KBM-7 (cell line): ENCODE measurements around the gene HTR3B.
"Not testable (repeated sequence)": the region's sequence is repeated elsewhere in the genome, so short reads cannot be mapped to it uniquely, and the experiment has no call there.

ENCODE experiments used
- DNase-seq: peaks from one replicate; pipeline ENCODE4 v3.0.0-alpha.2; 2015
- in situ Hi-C: fragments of 300-500 bp; cut with MboI; formaldehyde crosslinking; loops from 2 replicates; pipeline ENCODE4 v1.14.3; 2020; ENCODE audit warnings: low sequenced_read_pairs, low pct_unique_long_range_greater_than_20kb, mixed read lengths

HTR3B gene

DNA sequence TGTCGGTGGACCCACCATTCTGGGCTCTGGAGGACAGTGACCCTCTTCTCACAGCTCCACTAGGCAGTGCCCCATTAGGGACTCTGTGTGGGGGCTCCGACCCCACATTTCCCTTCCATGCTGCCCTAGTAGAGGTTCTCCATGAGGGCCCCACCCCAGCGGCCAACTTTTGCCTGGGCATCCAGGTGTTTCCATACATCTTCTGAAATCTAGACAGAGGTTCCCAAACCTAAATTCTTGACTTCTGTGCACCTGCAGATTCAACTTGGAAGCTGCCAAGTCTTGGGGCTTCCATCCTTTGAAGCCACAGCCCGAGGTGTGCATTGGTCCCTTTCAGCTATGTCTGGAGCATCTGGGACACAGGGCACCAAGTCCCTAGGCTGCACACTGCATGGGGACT, 25.1 kb upstream of the HTR3B start:
- in situ Hi-C loops, result not testable (repeated sequence)

DNA sequence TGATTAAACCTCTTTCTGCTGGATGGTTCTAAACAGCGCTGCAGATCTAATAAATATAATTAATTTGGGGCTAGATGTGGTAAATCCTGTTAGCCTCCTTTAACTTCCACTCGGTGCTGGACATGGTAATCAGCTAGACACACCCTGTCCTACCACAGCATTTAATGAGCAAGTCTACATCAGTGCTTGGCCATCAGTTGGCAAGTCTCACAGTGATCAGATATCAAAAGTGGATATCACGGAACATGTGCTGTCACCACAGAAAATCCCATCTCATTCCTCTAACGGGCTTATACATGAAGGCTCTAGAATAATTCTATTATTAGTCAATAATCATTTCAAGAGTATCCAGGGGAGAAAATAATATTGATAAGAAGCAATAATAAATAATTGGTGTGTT, 23.6 kb upstream of the HTR3B start:
- no peak for DNase-seq
- in situ Hi-C loops, result no loop called here

More for the DNA sequence above, 25.1 kb upstream of the HTR3B start:
- DNase-seq, result not testable (repeated sequence)

GRCh38 chr11:113881856-113882255, 22.7 kb upstream of the HTR3B start:
- DNase-seq, result no peak
- in situ Hi-C loops, result no loop called here

DNA sequence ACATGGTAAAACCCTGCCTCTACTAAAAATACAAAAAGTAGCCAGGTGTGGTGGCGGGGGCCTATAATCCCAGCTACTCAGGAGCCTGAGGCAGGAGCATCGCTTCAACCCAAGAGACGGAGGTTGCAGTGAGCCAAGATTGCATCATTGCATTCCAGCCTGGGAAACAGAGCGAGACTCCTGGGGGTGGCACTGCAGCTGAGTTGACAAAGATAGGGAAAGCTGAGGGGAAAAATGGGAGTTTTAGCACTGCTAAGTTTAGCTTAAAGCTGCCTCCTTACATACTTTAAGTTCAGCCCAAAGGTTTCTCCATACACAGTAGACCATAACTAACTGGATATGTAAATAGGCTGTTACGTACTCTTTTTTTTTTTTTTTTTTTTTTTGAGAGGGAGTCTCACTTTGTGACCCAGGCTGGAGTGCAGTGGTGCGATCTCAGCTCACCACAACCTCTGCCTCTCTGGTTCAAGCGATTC, 20.2 kb upstream of the HTR3B start:
- DNase-seq, result no peak
- in situ Hi-C loops, result no loop called here

GRCh38 chr11:113885897-113886296, 18.7 kb upstream of the HTR3B start:
- no peak for DNase-seq
- in situ Hi-C loops, result no loop called here

GRCh38 chr11:113888848-113889247, 15.7 kb upstream of the HTR3B start:
- DNase-seq, result no peak
- in situ Hi-C loops, result no loop called here

DNA sequence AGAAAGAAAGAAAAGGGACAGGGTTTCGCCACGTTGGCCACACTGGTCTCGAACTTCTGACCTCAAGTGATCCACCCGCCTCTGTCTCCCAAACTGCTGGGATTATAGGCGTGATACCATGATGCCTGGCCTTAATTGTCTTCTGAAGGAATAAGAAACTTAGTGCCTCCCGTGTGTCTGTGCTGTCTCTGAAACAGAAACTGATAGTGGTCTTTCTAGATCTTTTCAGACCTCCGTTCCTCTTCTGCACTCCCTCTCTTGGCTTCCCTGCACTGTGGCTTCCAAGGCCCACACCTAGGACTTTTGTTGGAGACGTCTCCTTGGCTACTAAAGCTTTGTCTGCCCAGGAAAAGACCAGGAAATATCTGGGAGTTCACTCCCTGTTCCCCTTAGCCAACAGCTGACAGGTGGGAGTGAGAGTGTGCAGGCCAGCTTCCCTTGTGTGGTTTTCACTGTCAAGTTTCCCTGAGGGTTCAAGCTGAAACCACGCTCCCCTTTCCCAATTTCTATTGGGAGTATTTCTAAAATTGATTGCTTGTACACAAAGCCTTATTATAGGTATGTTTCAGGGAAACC, 10.1 kb upstream of the HTR3B start:
- DNase-seq, result peak; percentile 31
- in situ Hi-C loops, result no loop called here

GRCh38 chr11:113895367-113896155, 9.0 kb upstream of the HTR3B start:
- no peak for DNase-seq
- in situ Hi-C loops, result no loop called here

GRCh38 chr11:113896156-113896879, 8.3 kb upstream of the HTR3B start:
- peak; percentile 59 for DNase-seq
- in situ Hi-C loops, result no loop called here

- in situ Hi-C loops, result no loop called here
- DNase-seq, result no peak
These were observed 3.5 kb upstream of the HTR3B start for GRCh38 chr11:113901141-113901540.

- no peak for DNase-seq
- in situ Hi-C loops, result no loop called here
These were observed 1.4 kb downstream of the HTR3B start for GRCh38 chr11:113906038-113906437.

- in situ Hi-C loops, result no loop called here
- no peak for DNase-seq
These were observed 1.9 kb downstream of the HTR3B start for GRCh38 chr11:113906516-113906915.

DNA sequence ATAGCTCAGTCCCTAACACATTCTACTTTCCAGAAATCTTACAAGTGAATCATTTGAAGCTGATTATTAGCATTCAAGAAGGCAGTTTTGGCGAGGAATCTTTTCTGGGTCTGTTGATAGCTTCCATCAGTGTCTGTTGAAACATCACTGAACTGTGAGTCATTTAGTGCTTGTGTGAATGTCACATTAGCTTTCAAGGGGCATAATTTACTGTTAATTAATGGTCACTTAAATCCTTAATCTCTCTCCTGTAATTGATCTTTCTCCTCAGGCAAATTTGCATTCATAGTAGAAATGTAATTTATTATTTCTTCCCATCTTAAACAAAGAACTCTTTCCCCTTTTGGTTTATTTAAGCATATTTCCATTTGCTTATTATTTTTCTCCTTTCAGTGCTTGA, 2.6 kb downstream of the HTR3B start:
- in situ Hi-C loops, result no loop called here
- no peak for DNase-seq

DNA sequence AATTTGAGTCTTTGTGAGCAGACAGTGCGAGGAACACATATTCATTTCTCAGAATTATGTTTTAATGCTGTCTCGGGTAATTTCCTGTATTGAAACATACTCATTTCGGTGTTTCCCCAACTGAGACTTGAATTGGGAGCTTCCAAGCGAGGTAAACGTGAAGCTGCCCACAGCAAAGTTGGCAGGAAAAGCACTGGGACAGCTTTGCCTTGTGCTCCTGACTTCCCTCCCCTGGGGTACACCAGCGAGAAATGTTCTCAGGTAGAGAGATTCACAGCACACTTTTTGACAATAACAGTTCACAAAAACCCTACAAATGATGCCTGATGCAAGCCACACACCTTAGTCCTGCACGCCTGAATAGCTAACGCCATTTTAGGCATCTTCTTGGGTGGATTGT, 3.1 kb downstream of the HTR3B start:
- in situ Hi-C loops, result no loop called here
- no peak for DNase-seq

DNA sequence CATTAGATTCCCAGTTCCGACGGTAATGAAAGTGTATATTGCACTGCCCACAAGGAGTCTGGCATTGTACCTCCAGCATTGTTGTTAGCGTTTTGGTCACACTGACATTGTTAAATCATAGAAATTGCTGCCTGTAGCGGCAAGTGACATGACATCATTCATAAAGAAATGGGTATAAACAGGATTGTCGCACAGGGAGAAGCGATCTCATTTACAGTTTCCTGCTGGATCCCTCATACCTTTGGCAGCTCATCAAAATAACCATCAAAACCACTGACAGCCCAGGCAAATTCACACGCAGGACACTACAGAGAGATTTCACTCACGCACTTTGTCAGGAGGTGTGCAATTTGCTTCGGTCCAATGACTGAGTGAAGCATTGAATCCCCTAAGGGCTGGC, 3.5 kb downstream of the HTR3B start:
- in situ Hi-C loops, result no loop called here
- no peak for DNase-seq

- DNase-seq, in situ Hi-C loops: not testable (repeated sequence)
These were observed 6.9 kb downstream of the HTR3B start for GRCh38 chr11:113911491-113911890.

GRCh38 chr11:113923572-113923971, 19.0 kb downstream of the HTR3B start:
- no peak for DNase-seq
- in situ Hi-C loops, result no loop called here

DNA sequence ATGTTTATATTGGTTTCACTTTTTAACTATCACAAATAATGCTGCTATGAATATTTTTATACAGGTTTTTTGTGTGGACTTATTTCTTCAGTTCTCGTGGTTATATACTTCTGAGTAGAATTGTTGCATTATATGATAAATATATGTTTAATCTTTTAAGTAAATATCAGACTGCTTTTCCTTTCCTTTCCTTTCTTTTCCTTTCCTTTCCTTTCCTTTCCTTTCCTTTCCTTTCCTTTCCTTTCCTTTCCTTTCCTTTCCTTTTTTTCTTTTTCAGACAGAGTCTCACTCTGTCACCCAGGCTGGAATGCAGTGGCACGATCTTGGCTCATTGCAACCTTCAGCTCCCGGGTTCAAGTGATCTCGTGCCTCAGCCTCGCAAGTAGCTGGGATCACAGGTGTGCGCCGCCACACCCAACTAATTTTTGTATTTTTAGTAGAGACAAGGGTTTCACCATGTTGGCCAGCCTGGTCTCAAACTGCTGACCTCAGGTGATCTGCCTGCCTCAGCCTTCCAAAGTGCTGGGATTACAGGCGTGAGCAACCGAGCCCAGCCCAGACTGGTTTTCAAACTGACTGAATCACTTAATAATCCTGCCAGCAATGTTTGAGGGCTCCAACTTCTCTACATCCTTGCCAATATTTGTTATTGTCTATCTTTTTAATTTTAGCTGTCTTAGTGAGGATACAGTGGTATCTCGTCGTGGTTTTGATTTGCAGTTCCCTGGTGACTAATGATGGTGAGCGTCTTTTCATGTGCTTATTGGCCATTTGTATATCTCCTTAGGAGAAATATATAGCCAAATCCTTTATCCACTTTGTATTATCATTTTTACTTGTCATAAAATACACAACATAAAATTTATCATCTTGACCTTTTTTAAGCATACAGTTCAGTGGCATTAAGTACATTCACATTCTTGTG, 21.9 kb downstream of the HTR3B start:
- in situ Hi-C loops, result no loop called here
- DNase-seq, result no peak

DNA sequence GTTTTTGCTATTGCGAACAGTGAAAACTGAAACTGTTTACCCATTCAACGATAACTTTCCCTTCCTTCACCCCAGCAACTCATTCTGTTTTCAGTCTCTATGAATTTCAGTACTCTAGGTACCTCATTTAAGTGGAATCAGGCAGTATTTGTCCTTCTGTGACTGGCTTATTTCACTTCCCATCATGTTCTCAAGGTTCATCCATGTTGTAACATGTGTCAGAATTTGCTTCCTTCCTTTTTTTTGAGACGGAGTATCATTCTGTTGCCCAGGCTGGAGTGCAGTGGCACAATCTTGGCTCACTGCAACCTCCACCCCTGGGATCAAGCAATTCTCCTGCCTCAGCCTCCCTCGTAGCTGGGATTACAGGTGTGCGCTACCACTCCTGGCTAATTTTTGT, 23.7 kb downstream of the HTR3B start:
- in situ Hi-C loops, result no loop called here

More for the DNA sequence above, 23.7 kb downstream of the HTR3B start:
- no peak for DNase-seq
